Measurements from ENCODE around the gene SMG6. TPM values are rescaled to one million over a fixed set of nuclear protein-coding genes. Genes with fewer than 3 reads are reported as not detected.
"Not testable (repeated sequence)": the region's sequence is repeated elsewhere in the genome, so short reads cannot be mapped to it uniquely, and the experiment has no call there.

The SMG6 gene
- total RNA-seq, 1 donor from 2014 or later: 28.8 TPM

DNA sequence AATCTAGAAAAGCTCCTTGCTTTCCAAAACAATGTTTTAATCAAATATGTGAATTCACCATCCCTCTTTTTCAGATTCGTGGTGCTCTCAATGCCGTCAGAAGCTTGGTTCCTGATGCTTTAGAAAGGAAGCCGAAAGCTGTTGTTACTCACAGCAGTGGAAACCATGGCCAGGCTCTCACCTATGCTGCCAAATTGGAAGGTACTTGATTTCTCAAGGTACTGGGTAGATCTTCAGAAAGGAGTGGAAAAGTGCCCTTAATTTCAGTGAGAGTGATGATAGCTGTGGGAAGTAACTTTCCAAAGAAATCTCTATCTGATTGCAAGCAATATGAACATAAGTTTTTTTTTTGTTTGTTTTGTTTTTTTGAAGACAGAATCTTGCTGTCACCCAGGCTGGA, 14.2 kb upstream of the SMG6 start:
- TF ChIP-seq, protein P1, sequence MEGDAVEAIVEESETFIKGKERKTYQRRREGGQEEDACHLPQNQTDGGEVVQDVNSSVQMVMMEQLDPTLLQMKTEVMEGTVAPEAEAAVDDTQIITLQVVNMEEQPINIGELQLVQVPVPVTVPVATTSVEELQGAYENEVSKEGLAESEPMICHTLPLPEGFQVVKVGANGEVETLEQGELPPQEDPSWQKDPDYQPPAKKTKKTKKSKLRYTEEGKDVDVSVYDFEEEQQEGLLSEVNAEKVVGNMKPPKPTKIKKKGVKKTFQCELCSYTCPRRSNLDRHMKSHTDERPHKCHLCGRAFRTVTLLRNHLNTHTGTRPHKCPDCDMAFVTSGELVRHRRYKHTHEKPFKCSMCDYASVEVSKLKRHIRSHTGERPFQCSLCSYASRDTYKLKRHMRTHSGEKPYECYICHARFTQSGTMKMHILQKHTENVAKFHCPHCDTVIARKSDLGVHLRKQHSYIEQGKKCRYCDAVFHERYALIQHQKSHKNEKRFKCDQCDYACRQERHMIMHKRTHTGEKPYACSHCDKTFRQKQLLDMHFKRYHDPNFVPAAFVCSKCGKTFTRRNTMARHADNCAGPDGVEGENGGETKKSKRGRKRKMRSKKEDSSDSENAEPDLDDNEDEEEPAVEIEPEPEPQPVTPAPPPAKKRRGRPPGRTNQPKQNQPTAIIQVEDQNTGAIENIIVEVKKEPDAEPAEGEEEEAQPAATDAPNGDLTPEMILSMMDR (IDR thresholded peaks at IDR 0.05): no peak
- Histone ChIP-seq H3K36me3 (peaks cover 14% of the 10 kb centered on the region), H3K4me3 (no peak overlapping the region), H3K27me3 (no peaks in the 10 kb centered on the region), H3K9me3 (no peaks in the 10 kb centered on the region), H3K27ac (no peak overlapping the region), H3K4me1 (no peaks in the 10 kb centered on the region)
- intact Hi-C loops (cut with DNase I): no loop called here
- ATAC-seq (no peak), DNase-seq (no peak)

DNA sequence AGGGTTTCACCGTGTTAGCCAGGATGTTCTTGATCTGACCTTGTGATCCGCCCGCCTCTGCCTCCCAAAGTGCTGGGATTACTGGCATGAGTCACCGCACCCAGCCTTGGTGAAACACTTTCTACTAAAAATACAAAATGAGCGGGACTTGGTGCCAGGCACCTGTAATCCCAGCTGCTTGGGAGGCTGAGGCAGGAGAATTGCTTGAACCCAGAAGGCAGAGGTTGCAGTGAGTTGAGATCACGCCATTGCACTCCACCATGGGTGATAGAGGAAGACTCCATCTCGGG, 13.3 kb upstream of the SMG6 start:
- H3K27ac ChIP-seq; H3K27me3 ChIP-seq; DNase-seq; intact Hi-C loops (cut with DNase I); ATAC-seq; H3K9me3 ChIP-seq; H3K4me1 ChIP-seq; H3K4me3 ChIP-seq: not testable (repeated sequence)
- H3K36me3 ChIP-seq: peaks cover 12% of the 10 kb centered on the region

DNA sequence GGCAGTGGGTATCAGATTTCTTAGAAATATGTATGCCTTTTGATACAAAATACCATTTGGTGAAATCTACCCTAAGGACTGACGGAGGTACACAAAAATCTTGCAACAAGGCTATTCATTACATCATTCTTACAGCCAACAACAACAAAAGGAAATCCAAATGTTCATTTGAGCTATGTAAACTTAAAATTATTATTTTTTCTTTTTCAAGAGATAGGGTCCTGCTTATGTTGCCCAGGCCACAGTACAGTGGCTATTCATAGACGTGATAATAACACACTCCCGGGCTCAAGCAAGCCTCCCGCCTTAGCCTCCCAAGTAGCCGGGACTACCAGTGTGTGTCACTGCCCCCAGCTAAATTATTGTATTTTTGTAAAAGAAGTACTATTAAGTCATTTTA, 9.2 kb upstream of the SMG6 start:
- DNase-seq: no peak
- intact Hi-C loops (cut with DNase I): no loop called here
- ATAC-seq: no peak
- Histone ChIP-seq H3K27me3 (no peaks in the 10 kb centered on the region), H3K36me3 (no peaks in the 10 kb centered on the region), H3K4me3 (no peak overlapping the region), H3K9me3 (no peaks in the 10 kb centered on the region), H3K27ac (no peak overlapping the region), H3K4me1 (no peaks in the 10 kb centered on the region)
- TF ChIP-seq, protein P1 (IDR thresholded peaks at IDR 0.05): no peak

DNA sequence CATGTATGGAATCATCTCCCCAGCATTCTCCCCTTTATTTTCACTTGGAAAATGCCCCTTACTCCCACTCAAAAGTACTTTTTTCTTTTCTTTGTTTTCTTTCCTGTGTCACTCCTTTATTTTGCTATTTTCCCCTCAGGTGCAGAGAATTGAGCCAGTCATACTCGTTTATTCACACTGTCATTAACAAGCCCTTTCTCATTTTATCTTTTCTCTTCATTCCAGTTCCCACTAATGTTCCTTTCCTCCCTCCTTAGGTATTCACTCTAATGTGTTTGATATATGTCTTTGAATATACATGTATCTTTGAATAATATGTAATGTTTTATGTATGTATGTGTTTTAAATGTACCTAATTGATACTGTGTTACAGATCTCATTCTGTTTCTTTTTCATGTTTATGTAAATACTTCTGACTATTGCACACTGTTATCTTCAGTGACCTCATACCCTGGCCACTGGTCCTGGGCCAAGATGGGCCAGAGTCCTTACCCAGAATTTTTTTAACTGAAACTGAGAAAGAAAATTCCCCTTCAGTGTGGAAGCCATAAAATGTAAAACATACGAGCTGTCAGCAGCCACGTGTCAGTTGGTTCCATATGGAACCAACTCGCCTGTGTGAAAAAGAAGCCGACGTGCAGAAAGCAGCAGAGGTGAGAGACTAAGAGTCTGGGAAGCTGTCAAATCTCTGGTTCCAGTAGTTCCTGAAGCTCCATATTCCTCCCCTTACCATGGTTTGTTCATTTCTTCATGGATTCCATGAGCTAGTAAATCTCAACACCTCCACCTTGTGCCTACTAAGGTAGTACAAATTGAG, 6.0 kb upstream of the SMG6 start:
- Histone ChIP-seq H3K9me3 (no peaks in the 10 kb centered on the region), H3K36me3 (no peaks in the 10 kb centered on the region), H3K27ac (no peak overlapping the region), H3K27me3 (no peaks in the 10 kb centered on the region), H3K4me1 (peaks cover 2% of the 10 kb centered on the region), H3K4me3 (no peak overlapping the region)
- DNase-seq: no peak
- intact Hi-C loops (cut with DNase I): no loop called here
- TF ChIP-seq, protein P1 (IDR thresholded peaks at IDR 0.05): no peak
- ATAC-seq: no peak

DNA sequence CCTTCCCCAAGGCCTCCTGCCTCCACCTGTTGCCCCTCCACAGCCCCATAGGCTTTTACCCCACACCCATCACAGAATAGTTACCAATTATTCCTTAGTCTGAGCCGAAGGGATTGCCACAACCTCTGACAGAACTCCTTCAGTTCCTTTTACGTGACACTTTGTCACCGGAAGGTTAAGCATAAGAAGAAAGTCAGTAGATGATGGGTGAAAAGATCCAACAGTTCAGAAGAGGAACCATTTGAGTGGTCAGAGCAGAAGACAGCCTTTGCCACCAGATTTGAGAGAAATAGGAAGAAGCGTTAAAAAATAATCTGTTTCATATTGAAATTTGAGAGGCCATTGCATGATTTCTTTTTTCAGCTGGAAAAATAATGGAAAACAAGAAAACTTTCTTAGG, 1.3 kb upstream of the SMG6 start:
- intact Hi-C loops (cut with DNase I): no loop called here
- Histone ChIP-seq H3K36me3 (no peaks in the 10 kb centered on the region), H3K9me3 (no peaks in the 10 kb centered on the region), H3K4me3 (no peak overlapping the region), H3K27ac (no peak overlapping the region), H3K27me3 (no peaks in the 10 kb centered on the region), H3K4me1 (peaks cover 20% of the 10 kb centered on the region)
- DNase-seq: no peak
- no peak for ATAC-seq
- TF ChIP-seq, protein P1 (IDR thresholded peaks at IDR 0.05): no peak

DNA sequence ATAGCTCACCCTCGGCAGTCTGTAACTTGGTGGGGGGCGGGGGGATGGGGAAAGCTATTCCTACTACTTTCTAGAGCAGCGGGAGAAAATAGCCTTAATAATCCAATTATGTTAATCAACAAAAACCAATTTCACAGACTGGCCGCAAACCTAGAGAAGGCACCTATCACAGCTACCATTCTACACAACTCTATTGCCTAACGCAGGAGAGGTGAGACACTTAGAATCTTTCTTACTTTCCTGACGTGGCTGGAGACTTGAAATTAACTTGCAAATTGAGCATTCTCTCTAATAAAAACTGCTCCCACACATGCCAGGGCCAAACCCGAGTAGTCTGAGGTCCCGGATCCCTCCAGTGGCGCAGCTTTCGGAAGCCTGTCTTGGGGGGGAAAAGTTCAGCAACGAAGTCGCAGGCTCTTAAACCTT, 794 bp downstream of the SMG6 start:
- TF ChIP-seq, protein P1 (IDR thresholded peaks at IDR 0.05): no peak
- no peaks in the 10 kb centered on the region for H3K9me3 ChIP-seq
- DNase-seq (no peak), ATAC-seq (no peak)
- H3K4me3 ChIP-seq: peak overlapping the region; percentile 84
- peak overlapping the region; percentile 86 for H3K27ac ChIP-seq
- H3K27me3 ChIP-seq: no peaks in the 10 kb centered on the region
- intact Hi-C loops (cut with DNase I): no loop called here
- peaks cover 20% of the 10 kb centered on the region for H3K4me1 ChIP-seq
- peaks cover 18% of the 10 kb centered on the region for H3K36me3 ChIP-seq
